ENCODE measurements around the gene NT5DC3.

GRCh38 chr12:103807561-103808238 is 33.3 kb downstream of the NT5DC3 start:
- TF ChIP-seq CTCF (conservative IDR thresholded peaks at IDR 0.05; ENCODE audit: low read length): no peak
- no peak for TF ChIP-seq EZH2phosphoT487 (IDR thresholded peaks at IDR 0.05; ENCODE audit: borderline replicate concordance, low read depth, low read length)

Data from OCI-LY7 (cell line).